Fibroblast of lung (primary cell): ENCODE results near the gene ATP5F1D.

ENCODE experiments used
- EZH2 ChIP-seq: IDR thresholded peaks from 2 replicates; pipeline ENCODE4 v1.5.1; 2012; ENCODE audit warnings: low read length, control low read depth, mild to moderate bottlenecking; ENCODE audit errors: missing control alignments
- TF ChIP-seq, protein P1 (sequence below), 2 donors: IDR thresholded peaks in 1 of 2; conservative IDR thresholded peaks in 1 of 2; 1 replicate in 1 of 2; 2 replicates in 1 of 2; pipeline ENCODE4 v1.5.1; 2011 to 2012; ENCODE audit warnings: low read length in 2 of 2, control low read depth in 1 of 2, inconsistent platforms in 1 of 2, low read depth in 1 of 2, mild to moderate bottlenecking in 1 of 2

- TF ChIP-seq, protein P1, sequence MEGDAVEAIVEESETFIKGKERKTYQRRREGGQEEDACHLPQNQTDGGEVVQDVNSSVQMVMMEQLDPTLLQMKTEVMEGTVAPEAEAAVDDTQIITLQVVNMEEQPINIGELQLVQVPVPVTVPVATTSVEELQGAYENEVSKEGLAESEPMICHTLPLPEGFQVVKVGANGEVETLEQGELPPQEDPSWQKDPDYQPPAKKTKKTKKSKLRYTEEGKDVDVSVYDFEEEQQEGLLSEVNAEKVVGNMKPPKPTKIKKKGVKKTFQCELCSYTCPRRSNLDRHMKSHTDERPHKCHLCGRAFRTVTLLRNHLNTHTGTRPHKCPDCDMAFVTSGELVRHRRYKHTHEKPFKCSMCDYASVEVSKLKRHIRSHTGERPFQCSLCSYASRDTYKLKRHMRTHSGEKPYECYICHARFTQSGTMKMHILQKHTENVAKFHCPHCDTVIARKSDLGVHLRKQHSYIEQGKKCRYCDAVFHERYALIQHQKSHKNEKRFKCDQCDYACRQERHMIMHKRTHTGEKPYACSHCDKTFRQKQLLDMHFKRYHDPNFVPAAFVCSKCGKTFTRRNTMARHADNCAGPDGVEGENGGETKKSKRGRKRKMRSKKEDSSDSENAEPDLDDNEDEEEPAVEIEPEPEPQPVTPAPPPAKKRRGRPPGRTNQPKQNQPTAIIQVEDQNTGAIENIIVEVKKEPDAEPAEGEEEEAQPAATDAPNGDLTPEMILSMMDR (conservative IDR thresholded peaks at IDR 0.05 in 1 of 2, IDR thresholded peaks at IDR 0.05 in 1 of 2; ENCODE audit: low read depth in 1 of 2, low read length in 2 of 2) = no peak
- no peak for TF ChIP-seq EZH2
Observed at GRCh38 chr19:1224847-1225246, 16.7 kb upstream of the ATP5F1D start.
